Common myeloid progenitor, CD34-positive (primary cell): ENCODE measurements around the gene DCUN1D4.

ENCODE experiments used
- CTCF ChIA-PET: fragments of 350-600 bp; sonication (Branson Sonifier 250); formaldehyde crosslinking; loops from one replicate; lab custom pipeline; 2021; ENCODE audit warnings: antibody characterized with exemption; lab: Charles Lee
- POLR2A ChIA-PET: fragments of 350-600 bp; sonication (Branson Sonifier 250); formaldehyde crosslinking; loops from one replicate; lab custom pipeline; 2021; ENCODE audit warnings: antibody characterized with exemption; lab: Charles Lee
- DNase-seq, 3 donors: peaks; one replicate each; pipeline versions ENCODE4 v3.0.0 to v3.0.0-alpha.2; 2013
- H3K27ac ChIP-seq, 2 experiments: 1 replicate in 1 of 2; 2 replicates in 1 of 2; pipeline ENCODE4 v1.7.0; 2013; ENCODE audit warnings: inconsistent platforms in 2 of 2, low read length in 2 of 2, mild to moderate bottlenecking in 2 of 2, low read depth in 1 of 2, moderate library complexity in 1 of 2; ENCODE audit not compliant: severe bottlenecking in 2 of 2, insufficient read depth in 1 of 2, poor library complexity in 1 of 2
- H3K27me3 ChIP-seq, 5 experiments: replicated peaks in 2 of 5; 1 replicate in 3 of 5; 2 replicates in 2 of 5; pipeline versions ENCODE4 v1.6.1 to v1.7.0; 2013; ENCODE audit warnings: low read length in 4 of 5, mild to moderate bottlenecking in 2 of 5, moderate library complexity in 2 of 5, inconsistent platforms in 1 of 5; ENCODE audit not compliant: insufficient read depth in 5 of 5, control insufficient read depth in 4 of 5
- H3K36me3 ChIP-seq, 4 experiments: 1 replicate in 2 of 4; 2 replicates in 2 of 4; pipeline versions ENCODE4 v1.6.1 to v1.7.0; 2013; ENCODE audit warnings: low read length in 3 of 4, control low read depth in 1 of 4, mild to moderate bottlenecking in 1 of 4; ENCODE audit not compliant: control insufficient read depth in 4 of 4, insufficient read depth in 4 of 4
- H3K4me1 ChIP-seq, 4 experiments: 1 replicate in 3 of 4; 2 replicates in 1 of 4; pipeline versions ENCODE4 v1.6.1 to v1.7.1; 2013; ENCODE audit warnings: low read length in 3 of 4, mild to moderate bottlenecking in 3 of 4, control low read depth in 1 of 4, inconsistent platforms in 1 of 4, moderate library complexity in 1 of 4; ENCODE audit not compliant: control insufficient read depth in 4 of 4, insufficient read depth in 4 of 4; ENCODE audit errors: control extremely low read depth in 1 of 4
- H3K4me3 ChIP-seq, 7 experiments: 1 replicate in 4 of 7; 2 replicates in 3 of 7; pipeline versions ENCODE4 v1.5.1 to v1.7.0; 2013; ENCODE audit warnings: mild to moderate bottlenecking in 7 of 7, low read length in 6 of 7, moderate library complexity in 6 of 7, inconsistent platforms in 2 of 7, low read depth in 2 of 7, control low read depth in 1 of 7; ENCODE audit not compliant: insufficient read depth in 4 of 7, control insufficient read depth in 1 of 7; ENCODE audit errors: extremely low read depth in 1 of 7
- H3K9me3 ChIP-seq, 5 experiments: 1 replicate in 4 of 5; 2 replicates in 1 of 5; pipeline versions ENCODE4 v1.6.1 to v1.7.1; 2013; ENCODE audit warnings: low read length in 4 of 5, mild to moderate bottlenecking in 2 of 5, inconsistent platforms in 1 of 5, low read depth in 1 of 5, moderate library complexity in 1 of 5; ENCODE audit not compliant: control insufficient read depth in 4 of 5, insufficient read depth in 2 of 5; ENCODE audit errors: control extremely low read depth in 1 of 5
- WGBS: methylation state at CpG from one replicate; pipeline ENCODE4 v1.1.5; 2013; ENCODE audit not compliant: insufficient coverage; 5-methylcytosine and 5-hydroxymethylcytosine counted together

The DCUN1D4 gene

DNA sequence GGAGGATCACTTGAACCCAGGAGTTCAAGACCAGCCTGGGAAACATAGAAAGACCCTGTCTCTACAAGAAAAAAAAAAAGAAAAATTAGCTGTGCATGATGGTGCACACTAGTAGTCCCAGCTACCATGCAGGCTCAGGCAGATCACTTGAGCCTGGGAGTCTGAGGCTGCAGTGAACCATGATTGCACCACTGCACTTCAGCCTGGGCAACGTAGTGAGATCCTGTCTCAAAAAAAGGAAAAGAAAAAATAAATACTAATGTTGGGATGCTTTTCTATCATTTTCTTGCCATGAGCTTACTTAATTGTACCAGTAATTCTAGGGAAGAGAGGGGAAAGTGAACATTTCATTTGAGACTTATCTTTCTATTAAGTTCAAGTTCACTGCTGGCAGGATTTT lies 19.8 kb downstream of the DCUN1D4 start:
- Histone ChIP-seq H3K4me3 (no peak overlapping the region), H3K4me1 (no peaks in the 10 kb centered on the region), H3K36me3 (peaks cover 0 to 42% (median 23%) of the 10 kb centered on the region in 4 experiments), H3K27me3 (no peaks in the 10 kb centered on the region), H3K27ac (no peak overlapping the region), H3K9me3 (peaks cover 0 to 3% (median 0%) of the 10 kb centered on the region in 5 experiments)
- ChIA-PET CTCF (interaction anchor here (1.0 to 2.0 kb wide), 4 partner anchors 10 to 33 kb away, joined by 3 to 10 read pairs (median 3); no protein-coding TSS in a partner anchor), POLR2A (no interaction called here)
- WGBS: no CpG with 5 or more reads among the region's 1 CpG
- DNase-seq: no peak

DNA sequence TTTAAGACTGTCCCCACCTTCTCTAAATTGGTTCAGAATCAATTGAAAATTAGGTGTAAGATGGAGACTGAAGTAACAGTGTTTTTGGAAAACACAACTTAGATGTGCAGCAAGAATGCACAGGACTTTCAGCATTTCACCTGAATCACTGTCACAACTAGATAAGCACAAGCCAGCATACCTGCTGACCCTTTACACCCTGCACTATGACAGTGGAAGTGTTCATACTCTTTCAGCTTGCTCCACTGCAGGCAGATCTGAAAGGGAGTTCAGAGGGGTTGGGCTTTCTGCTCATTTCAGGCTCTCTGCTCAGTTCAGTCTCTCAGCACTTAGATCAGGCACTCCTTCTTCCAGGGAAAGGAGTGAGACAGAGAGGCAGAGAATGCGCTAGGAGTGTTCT lies 22.8 kb downstream of the DCUN1D4 start:
- no peak for DNase-seq
- no peaks in the 10 kb centered on the region for H3K27me3 ChIP-seq
- peaks cover 0 to 3% (median 0%) of the 10 kb centered on the region in 5 experiments for H3K9me3 ChIP-seq
- H3K36me3 ChIP-seq: peaks cover 5 to 51% (median 26%) of the 10 kb centered on the region in 4 experiments
- CTCF ChIA-PET: no interaction called here
- no CpG with 5 or more reads among the region's 1 CpG for WGBS
- H3K4me1 ChIP-seq: no peaks in the 10 kb centered on the region
- H3K4me3 ChIP-seq: no peak overlapping the region
- no peak overlapping the region for H3K27ac ChIP-seq
- POLR2A ChIA-PET: no interaction called here

DNA sequence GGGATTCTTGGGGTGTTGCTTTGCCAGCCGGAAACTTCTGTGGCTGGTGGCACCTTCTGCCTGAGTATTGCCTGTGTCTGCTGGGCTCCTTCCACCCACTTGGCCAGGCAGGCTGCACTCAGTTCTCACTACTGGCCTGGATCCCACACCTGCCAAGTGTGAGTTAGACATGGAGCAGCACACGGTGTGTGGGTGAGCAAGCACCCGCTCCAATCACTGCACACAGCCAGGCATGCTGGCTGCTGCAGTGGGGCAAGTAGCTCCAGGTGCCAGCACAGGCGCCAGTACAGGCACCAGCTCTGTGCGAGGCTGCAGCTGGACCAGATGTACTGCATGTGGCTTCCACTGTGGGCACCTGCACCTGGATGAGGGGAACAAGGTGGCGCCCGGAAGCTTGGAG lies 23.9 kb downstream of the DCUN1D4 start:
- CTCF ChIA-PET: interaction anchor here (1.2 to 1.6 kb wide), 2 partner anchors 19 to 29 kb away, joined by 3 to 5 read pairs; no protein-coding TSS in a partner anchor
- Histone ChIP-seq H3K36me3 (peaks cover 5 to 59% (median 33%) of the 10 kb centered on the region in 4 experiments), H3K4me3 (no peak overlapping the region), H3K9me3 (peaks cover 0 to 3% (median 0%) of the 10 kb centered on the region in 5 experiments), H3K4me1 (no peaks in the 10 kb centered on the region), H3K27me3 (no peaks in the 10 kb centered on the region), H3K27ac (no peak overlapping the region)
- POLR2A ChIA-PET: no interaction called here
- no peak for DNase-seq
- 98% methylated on average over 7 of the region's 7 CpGs for WGBS

DNA sequence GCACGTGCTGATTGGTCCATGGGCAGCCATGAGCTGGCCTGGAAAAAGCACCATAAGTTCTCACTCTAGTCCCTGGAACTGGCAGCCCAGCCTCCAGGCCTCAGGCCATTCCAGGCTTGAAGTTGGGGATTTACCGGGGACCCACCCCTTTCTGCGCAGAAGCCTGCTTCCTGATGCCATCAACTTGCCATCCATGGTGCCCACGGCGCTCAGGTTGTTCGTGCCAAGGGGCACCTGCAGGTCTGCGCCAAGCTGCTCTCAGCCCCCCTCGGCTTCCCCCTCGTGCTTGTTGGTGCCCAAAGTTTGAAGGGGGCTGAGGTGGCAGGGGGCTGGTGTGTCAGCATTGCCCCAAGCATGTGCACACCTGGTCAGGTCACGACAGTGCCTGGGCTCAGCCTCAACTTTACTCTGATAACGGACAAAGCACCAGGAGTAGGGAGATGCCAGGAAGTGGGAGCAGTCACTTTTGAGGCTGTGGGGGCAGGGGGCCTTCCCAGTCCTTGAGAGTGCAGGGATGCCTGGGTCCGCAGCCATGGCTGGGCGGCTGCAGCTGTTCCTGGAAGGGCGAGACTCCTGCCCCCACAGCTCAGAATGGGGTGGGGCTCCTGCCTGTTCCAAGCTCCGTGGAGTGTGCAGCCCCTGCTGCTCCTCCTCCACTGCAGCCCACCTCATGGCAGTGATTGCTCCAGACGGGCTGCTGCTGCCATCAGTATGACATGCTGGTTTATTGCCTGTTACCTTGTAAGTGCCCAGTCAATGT lies 24.9 kb downstream of the DCUN1D4 start:
- Histone ChIP-seq H3K36me3 (peaks cover 9 to 70% (median 42%) of the 10 kb centered on the region in 4 experiments), H3K27ac (no peak overlapping the region), H3K4me1 (no peaks in the 10 kb centered on the region), H3K27me3 (no peaks in the 10 kb centered on the region), H3K4me3 (no peak overlapping the region), H3K9me3 (peaks cover 0 to 3% (median 0%) of the 10 kb centered on the region in 5 experiments)
- WGBS: 99% methylated on average over 15 of the region's 16 CpGs
- ChIA-PET POLR2A (no interaction called here), CTCF (interaction anchor here (1.2 to 1.6 kb wide), 2 partner anchors 20 to 28 kb away, joined by 3 to 5 read pairs; no protein-coding TSS in a partner anchor)
- DNase-seq: no peak

DNA sequence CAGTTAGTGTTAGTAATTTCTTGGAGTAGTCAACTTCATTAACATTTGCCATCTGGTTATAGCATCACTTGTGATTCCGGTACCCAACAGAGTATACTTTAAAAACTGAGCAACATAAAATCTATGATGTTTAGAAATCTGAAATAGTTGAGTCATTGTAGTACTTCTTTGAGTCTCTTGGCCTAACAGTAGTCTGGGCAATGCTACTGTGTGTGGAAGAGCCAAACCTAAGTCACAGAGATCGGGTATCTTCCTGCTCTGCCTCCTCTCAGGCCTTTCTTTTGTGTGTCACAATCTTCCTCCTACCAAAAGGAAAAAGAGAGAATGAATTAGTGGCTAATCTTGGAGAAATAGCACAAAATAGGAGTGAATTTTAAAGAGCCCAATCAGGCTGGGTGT lies 25.5 kb downstream of the DCUN1D4 start:
- Histone ChIP-seq H3K36me3 (peaks cover 9 to 72% (median 45%) of the 10 kb centered on the region in 4 experiments), H3K9me3 (peaks cover 0 to 3% (median 0%) of the 10 kb centered on the region in 5 experiments), H3K27ac (no peak overlapping the region), H3K4me1 (no peaks in the 10 kb centered on the region), H3K27me3 (no peaks in the 10 kb centered on the region), H3K4me3 (no peak overlapping the region)
- ChIA-PET POLR2A (no interaction called here), CTCF (no interaction called here)
- no CpG with 5 or more reads among the region's 2 CpGs for WGBS
- no peak for DNase-seq

DNA sequence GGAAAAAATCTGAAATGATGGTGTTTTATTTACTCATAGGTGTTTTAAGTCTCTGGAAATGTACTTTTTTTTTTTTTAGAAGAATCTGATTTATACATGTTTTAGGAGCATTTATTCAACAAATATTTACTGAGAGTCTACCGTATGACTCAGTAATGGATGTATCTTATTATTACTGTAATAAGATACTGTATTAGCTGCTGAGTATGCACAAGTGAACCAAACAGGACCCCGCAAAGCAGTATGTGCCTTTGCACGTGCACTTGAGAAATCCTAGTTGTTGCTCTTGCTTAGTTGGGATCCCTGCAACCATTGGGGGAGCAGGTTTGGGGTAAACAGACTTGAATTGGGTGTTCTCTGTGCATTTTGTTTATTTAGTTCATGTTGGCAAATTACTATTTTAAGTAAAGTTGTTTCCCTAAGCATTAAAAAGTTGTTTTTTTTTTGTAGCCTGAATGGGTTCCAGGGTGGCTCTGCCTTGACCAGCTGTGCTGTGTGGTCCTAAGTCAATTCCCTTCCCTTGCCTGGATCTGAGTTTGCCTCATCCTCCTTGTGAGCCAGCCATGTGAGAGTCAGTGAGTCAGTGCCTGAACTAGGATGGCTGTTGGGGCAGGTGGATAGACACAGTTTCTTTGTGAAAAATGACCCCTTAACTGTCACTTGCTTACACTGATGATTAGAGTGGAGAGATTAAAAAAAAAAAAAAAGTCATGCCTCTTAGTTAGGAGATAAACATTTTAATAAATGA lies 27.7 kb downstream of the DCUN1D4 start:
- WGBS: 100% methylated on average over 2 of the region's 3 CpGs
- H3K36me3 ChIP-seq: peaks cover 17 to 74% (median 45%) of the 10 kb centered on the region in 4 experiments
- ChIA-PET CTCF (interaction anchor here (0.9 to 1.6 kb wide), 2 partner anchors 14 to 20 kb away, joined by 3 to 6 read pairs; no protein-coding TSS in a partner anchor), POLR2A (no interaction called here)
- no peak for DNase-seq
- no peaks in the 10 kb centered on the region for H3K4me1 ChIP-seq
- H3K27me3 ChIP-seq: no peaks in the 10 kb centered on the region
- no peak overlapping the region for H3K4me3 ChIP-seq
- peaks cover 0 to 3% (median 0%) of the 10 kb centered on the region in 5 experiments for H3K9me3 ChIP-seq
- H3K27ac ChIP-seq: no peak overlapping the region
